HCT116 (cell line): Measurements from ENCODE around the gene ROR2. TPM values are rescaled to one million over a fixed set of nuclear protein-coding genes. Genes with fewer than 3 reads are reported as not detected.

ENCODE experiments used
- ATAC-seq: fragments of 200-7000 bp; cut with Tn5 transposase; 2 replicates; pipeline ENCODE4 v1.9.1; 2020; ENCODE audit warnings: mild to moderate bottlenecking, moderate library complexity
- BruUV-seq: library from RNA; stranded (reverse); fragments of 400-500 nt; replicated peaks from 2 replicates; lab custom pipeline; 2021; lab: Mats Ljungman, UMichigan
- CTCF ChIA-PET: fragments of 300-600 bp; sonication (Branson Sonifier 250); formaldehyde crosslinking; loops from one replicate; lab custom pipeline; 2021; ENCODE audit warnings: antibody characterized with exemption; lab: Charles Lee
- POLR2A ChIA-PET: fragments of 300-600, 350-600 bp; sonication (Branson Sonifier 250); formaldehyde crosslinking; loops from one replicate; lab custom pipeline; 2021; ENCODE audit warnings: antibody characterized with exemption; lab: Charles Lee
- RAD21 ChIA-PET, 2 experiments: fragments of 300-600 bp; sonication (Branson Sonifier 250); formaldehyde crosslinking; loops; one replicate each; lab custom pipeline; 2023; ENCODE audit warnings: low total read pairs in 2 of 2; ENCODE audit not compliant: uncharacterized antibody in 2 of 2, unreplicated experiment in 2 of 2, low non-redundant PET in 1 of 2; lab: Charles Lee
- DNase-seq: peaks from one replicate; pipeline ENCODE4 v3.0.0-alpha.2; 2010; ENCODE audit warnings: low read depth, low spot score
- H2AFZ ChIP-seq: fragments of 200-600 bp; shearing (Covaris generic), sonication (generic); 2 replicates; pipeline ENCODE4 v1.6.1; 2017; ENCODE audit warnings: low read depth, mixed run types, mixed read lengths, antibody characterized with exemption, low read length; ENCODE audit not compliant: poor library complexity, severe bottlenecking
- H3K27ac ChIP-seq: 2 replicates; pipeline ENCODE4 v1.5.1; 2012; ENCODE audit warnings: low read depth, low read length
- H3K27me3 ChIP-seq: fragments of 200-600 bp; sonication (generic); 2 replicates; pipeline ENCODE4 v1.6.1; 2016; ENCODE audit warnings: mixed run types, low read length, mixed read lengths; ENCODE audit not compliant: insufficient read depth
- H3K36me3 ChIP-seq, 2 experiments: fragments of 200-500 bp in 1 of 2; fragments of 200-600 bp in 1 of 2; sonication (Bioruptor generic) in 1 of 2; sonication (generic) in 1 of 2; 2 replicates each; pipeline versions ENCODE4 v1.5.1 to v1.6.1; 2014 to 2016; ENCODE audit warnings: low read length in 2 of 2, inconsistent platforms in 1 of 2, mixed read lengths in 1 of 2, mixed run types in 1 of 2; ENCODE audit not compliant: insufficient read depth in 2 of 2, control insufficient read depth in 1 of 2
- H3K4me1 ChIP-seq, 2 experiments: fragments of 200-600 bp in 1 of 2; sonication (generic) in 1 of 2; 2 replicates each; pipeline versions ENCODE4 v1.5.1 to v1.6.1; 2012 to 2017; ENCODE audit warnings: low read length in 2 of 2, inconsistent platforms in 1 of 2, mild to moderate bottlenecking in 1 of 2, mixed read lengths in 1 of 2, mixed run types in 1 of 2, moderate library complexity in 1 of 2; ENCODE audit not compliant: insufficient read depth in 2 of 2, control insufficient read depth in 1 of 2
- H3K4me2 ChIP-seq: fragments of 200-600 bp; sonication (generic); 2 replicates; pipeline ENCODE4 v1.6.1; 2017; ENCODE audit warnings: mixed run types, low read length, mixed read lengths
- H3K4me3 ChIP-seq, 2 experiments: fragments of 200-600 bp in 1 of 2; sonication (generic) in 1 of 2; replicated peaks in 1 of 2; 2 replicates each; pipeline ENCODE4 v1.5.1; 2011 to 2016; ENCODE audit warnings: low read length in 2 of 2, control low read depth in 1 of 2, low read depth in 1 of 2, mild to moderate bottlenecking in 1 of 2, mixed read lengths in 1 of 2, mixed run types in 1 of 2
- H3K79me2 ChIP-seq: fragments of 200-600 bp; sonication (generic); 2 replicates; pipeline ENCODE4 v1.6.1; 2017; ENCODE audit warnings: mild to moderate bottlenecking, mixed run types, low read length, moderate library complexity, mixed read lengths; ENCODE audit not compliant: insufficient read depth
- H3K9ac ChIP-seq: fragments of 200-600 bp; sonication (generic); 2 replicates; pipeline ENCODE4 v1.6.1; 2016; ENCODE audit warnings: low read length, mixed read lengths
- H3K9me2 ChIP-seq: fragments of 200-600 bp; sonication (generic), shearing (Covaris generic); 2 replicates; pipeline ENCODE4 v1.6.1; 2017; ENCODE audit warnings: mixed run types, mild to moderate bottlenecking, moderate library complexity; ENCODE audit not compliant: insufficient read depth
- H3K9me3 ChIP-seq, 2 experiments: fragments of 200-500 bp in 1 of 2; fragments of 200-600 bp in 1 of 2; sonication (Bioruptor generic) in 1 of 2; sonication (generic) in 1 of 2; 2 replicates each; pipeline ENCODE4 v1.6.1; 2014 to 2017; ENCODE audit warnings: low read length in 2 of 2, mixed read lengths in 2 of 2, inconsistent platforms in 1 of 2, low read depth in 1 of 2, mild to moderate bottlenecking in 1 of 2, mixed run types in 1 of 2, moderate library complexity in 1 of 2; ENCODE audit not compliant: control insufficient read depth in 1 of 2, insufficient read depth in 1 of 2
- H4K20me1 ChIP-seq: fragments of 200-600 bp; sonication (generic), shearing (Covaris generic); 2 replicates; pipeline ENCODE4 v1.6.1; 2017; ENCODE audit warnings: mixed run types, mild to moderate bottlenecking, moderate library complexity; ENCODE audit not compliant: insufficient read depth
- EGR1 ChIP-seq: IDR thresholded peaks from 2 replicates; pipeline ENCODE4 v1.6.1; 2012; ENCODE audit warnings: low read depth
- EZH2phosphoT487 ChIP-seq: fragments of 200-600 bp; IDR thresholded peaks from 2 replicates; pipeline ENCODE4 v1.6.1; 2018; ENCODE audit warnings: antibody characterized with exemption, borderline replicate concordance
- JUND ChIP-seq: IDR thresholded peaks from 2 replicates; pipeline ENCODE4 v1.6.1; 2012
- POLR2AphosphoS5 ChIP-seq: IDR thresholded peaks from 2 replicates; pipeline ENCODE4 v1.6.1; 2011; ENCODE audit warnings: mild to moderate bottlenecking, low read depth, low read length, moderate library complexity
- YY1 ChIP-seq: IDR thresholded peaks from 2 replicates; pipeline ENCODE4 v1.6.1; 2011; ENCODE audit warnings: low read length, low read depth, moderate library complexity, mild to moderate bottlenecking; ENCODE audit not compliant: insufficient replicate concordance; ENCODE audit errors: extremely low read depth
- ZBTB33 ChIP-seq: IDR thresholded peaks from 2 replicates; pipeline ENCODE4 v1.6.1; 2011; ENCODE audit warnings: mild to moderate bottlenecking, low read length, moderate library complexity; ENCODE audit not compliant: insufficient replicate concordance; ENCODE audit errors: extremely low read depth
- intact Hi-C: fragments of 100-400 bp; cut with micrococcal nuclease; formaldehyde crosslinking; loops from 2 replicates; pipeline ENCODE4 v1.10.0; 2022
- total RNA-seq: library from RNA; stranded (reverse); gene quantifications from one replicate; pipeline ENCODE4 v1.2.1, GENCODE V29; 2021; ENCODE audit not compliant: unreplicated experiment

ROR2 gene
- total RNA-seq, 1 experiment from 2014 or later, result 15.7 TPM

- TF ChIP-seq ZBTB33 (no peak), EGR1 (no peak), JUND (no peak), YY1 (no peak), EZH2phosphoT487 (no peak), POLR2AphosphoS5 (no peak)
- TF ChIP-seq, all 23 proteins: peak for 0
- Histone ChIP-seq H3K9me3 (no peaks in the 10 kb centered on the region), H3K9ac (no peak overlapping the region), H4K20me1 (no peaks in the 10 kb centered on the region), H3K36me3 (no peaks in the 10 kb centered on the region), H2AFZ (no peak overlapping the region), H3K9me2 (no peaks in the 10 kb centered on the region), H3K79me2 (peaks cover 64% of the 10 kb centered on the region), H3K4me3 (no peak overlapping the region), H3K4me1 (peaks cover 5 to 10% of the 10 kb centered on the region in 2 experiments; a peak in 3 of 4 replicates), H3K4me2 (no peak overlapping the region), H3K27ac (no peak overlapping the region), H3K27me3 (no peaks in the 10 kb centered on the region)
- DNase-seq (no peak), ATAC-seq (no peak)
- RAD21 ChIA-PET, result no interaction called here
- intact Hi-C loops, result no loop called here
- POLR2A ChIA-PET, result no interaction called here
- no TSS peak for BruUV-seq
- CTCF ChIA-PET, result interaction anchor here (1.2 kb wide), 1 partner anchor 10 kb away, joined by 11 read pairs; no protein-coding TSS in a partner anchor
These were observed 4.5 kb downstream of the ROR2 start for GRCh38 chr9:91945277-91946085.
